Fibroblast of the aortic adventitia (primary cell): ENCODE data around the gene DNAAF9. TPM values are rescaled to one million over a fixed set of nuclear protein-coding genes. Genes with fewer than 3 reads are reported as not detected.
"Not testable (repeated sequence)": the region's sequence is repeated elsewhere in the genome, so short reads cannot be mapped to it uniquely, and the experiment has no call there.

ENCODE experiments used
- DNase-seq: peaks from one replicate; pipeline ENCODE4 v3.0.0-alpha.2; 2010; ENCODE audit warnings: low read depth
- H3K4me3 ChIP-seq: 2 replicates; pipeline ENCODE4 v1.5.1; 2011; ENCODE audit warnings: low read depth, mild to moderate bottlenecking, control low read depth, low read length, moderate library complexity
- CTCF ChIP-seq: IDR thresholded peaks from 2 replicates; pipeline ENCODE4 v1.5.1; 2011; ENCODE audit warnings: mild to moderate bottlenecking, low read length, control low read depth, inconsistent platforms; ENCODE audit not compliant: insufficient read depth
- total RNA-seq: library from RNA; depleted of rRNA; stranded (reverse); fragments of >200 nt; gene quantifications from 2 replicates; pipeline ENCODE4 v1.2.3, GENCODE V29; 2012; ENCODE audit warnings: low replicate concordance

The DNAAF9 gene
- total RNA-seq, 1 donor: 13.3 TPM

- DNase-seq: no peak
- H3K4me3 ChIP-seq: no peak overlapping the region
- TF ChIP-seq CTCF: no peak
Measured at GRCh38 chr20:3430376-3431069, 23.1 kb upstream of the DNAAF9 start.

- not testable (repeated sequence) for DNase-seq, H3K4me3 ChIP-seq
Measured at GRCh38 chr20:3426766-3427165, 19.3 kb upstream of the DNAAF9 start.

GRCh38 chr20:3423126-3423525, 15.7 kb upstream of the DNAAF9 start:
- H3K4me3 ChIP-seq: no peak overlapping the region
- no peak for TF ChIP-seq CTCF
- no peak for DNase-seq

GRCh38 chr20:3421985-3422384, 14.5 kb upstream of the DNAAF9 start:
- H3K4me3 ChIP-seq: no peak overlapping the region
- no peak for TF ChIP-seq CTCF
- DNase-seq: no peak

GRCh38 chr20:3420211-3420707, 12.8 kb upstream of the DNAAF9 start:
- H3K4me3 ChIP-seq: no peak overlapping the region
- DNase-seq: peak; percentile 58
- TF ChIP-seq CTCF: no peak

GRCh38 chr20:3418161-3418560, 10.7 kb upstream of the DNAAF9 start:
- not testable (repeated sequence) for DNase-seq, H3K4me3 ChIP-seq

GRCh38 chr20:3414122-3414521, 6.7 kb upstream of the DNAAF9 start:
- no peak overlapping the region for H3K4me3 ChIP-seq
- no peak for DNase-seq
- TF ChIP-seq CTCF: no peak

GRCh38 chr20:3413393-3413889, 6.0 kb upstream of the DNAAF9 start:
- DNase-seq: no peak
- H3K4me3 ChIP-seq: no peak overlapping the region
- no peak for TF ChIP-seq CTCF
